NCI-H774 (cell line): Measurements from ENCODE around the gene CREBZF.
A peak's percentile ranks its signal among the peaks of the same experiment; 100 is the strongest.

Experiments used
- DNase-seq: peaks from one replicate; lab custom pipeline; 2025; lab: John Stamatoyannopoulos, UW

CREBZF gene, protein sequence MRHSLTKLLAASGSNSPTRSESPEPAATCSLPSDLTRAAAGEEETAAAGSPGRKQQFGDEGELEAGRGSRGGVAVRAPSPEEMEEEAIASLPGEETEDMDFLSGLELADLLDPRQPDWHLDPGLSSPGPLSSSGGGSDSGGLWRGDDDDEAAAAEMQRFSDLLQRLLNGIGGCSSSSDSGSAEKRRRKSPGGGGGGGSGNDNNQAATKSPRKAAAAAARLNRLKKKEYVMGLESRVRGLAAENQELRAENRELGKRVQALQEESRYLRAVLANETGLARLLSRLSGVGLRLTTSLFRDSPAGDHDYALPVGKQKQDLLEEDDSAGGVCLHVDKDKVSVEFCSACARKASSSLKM

DNA sequence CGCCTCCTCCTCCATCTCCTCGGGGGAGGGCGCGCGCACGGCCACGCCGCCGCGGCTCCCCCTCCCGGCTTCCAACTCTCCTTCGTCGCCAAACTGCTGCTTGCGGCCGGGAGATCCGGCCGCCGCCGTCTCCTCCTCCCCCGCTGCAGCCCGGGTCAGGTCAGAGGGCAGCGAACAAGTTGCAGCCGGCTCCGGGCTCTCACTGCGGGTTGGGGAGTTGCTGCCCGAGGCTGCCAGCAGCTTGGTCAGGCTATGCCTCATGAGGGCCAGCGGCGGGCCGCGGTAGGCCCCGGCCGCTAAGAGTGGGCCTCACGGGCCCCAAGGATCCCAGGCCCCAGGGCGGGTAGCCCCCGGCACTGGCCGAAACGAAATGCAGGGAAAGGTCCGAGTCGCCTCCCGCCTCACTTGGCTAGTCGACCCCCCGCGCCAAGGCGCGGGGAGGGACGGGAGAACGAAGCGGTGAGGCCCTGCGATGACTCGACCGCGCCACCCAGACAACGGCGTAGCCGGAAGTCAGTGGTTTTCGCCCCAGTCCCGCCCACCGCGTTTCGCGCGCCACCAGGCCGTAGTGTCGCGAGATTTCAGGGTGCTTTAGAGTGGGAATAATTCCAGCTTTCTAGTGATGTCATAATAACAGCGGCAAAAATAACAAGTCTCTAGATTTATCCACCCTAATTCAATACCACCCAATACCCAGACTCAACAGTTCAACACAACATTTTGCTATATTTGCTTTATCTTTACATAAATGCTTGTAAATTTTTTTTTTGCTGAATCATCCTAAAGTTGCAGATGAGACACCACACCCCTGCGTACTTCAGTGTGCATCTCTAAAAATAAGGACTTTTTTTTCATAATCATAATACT, at the start of gene CREBZF:
TSS of gene CREBZF (minus strand) at position 515 of the 867 bp plus-strand sequence. CDS start at position 261, 254 bp downstream.
- peak; percentile 96 for DNase-seq

DNA sequence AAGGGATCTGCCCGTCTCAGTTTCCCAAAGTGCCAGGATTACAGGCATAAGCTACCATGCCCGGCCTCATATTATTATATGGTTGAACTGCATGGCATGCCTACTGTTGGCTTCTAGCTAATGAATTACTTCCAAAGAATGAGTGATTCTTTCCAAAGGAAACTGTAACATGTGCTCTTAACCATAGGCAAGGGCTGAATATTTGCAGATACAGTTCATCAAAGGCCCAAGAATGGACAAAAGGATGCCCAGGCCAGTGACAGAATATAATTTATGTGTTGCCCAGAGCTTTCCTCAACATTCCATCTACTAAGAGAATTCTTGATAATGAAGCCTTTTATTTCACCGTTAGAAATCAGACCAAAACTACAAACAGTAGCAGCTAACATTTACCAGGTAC, 48.0 kb upstream of the CREBZF start:
- DNase-seq, result no peak

DNA sequence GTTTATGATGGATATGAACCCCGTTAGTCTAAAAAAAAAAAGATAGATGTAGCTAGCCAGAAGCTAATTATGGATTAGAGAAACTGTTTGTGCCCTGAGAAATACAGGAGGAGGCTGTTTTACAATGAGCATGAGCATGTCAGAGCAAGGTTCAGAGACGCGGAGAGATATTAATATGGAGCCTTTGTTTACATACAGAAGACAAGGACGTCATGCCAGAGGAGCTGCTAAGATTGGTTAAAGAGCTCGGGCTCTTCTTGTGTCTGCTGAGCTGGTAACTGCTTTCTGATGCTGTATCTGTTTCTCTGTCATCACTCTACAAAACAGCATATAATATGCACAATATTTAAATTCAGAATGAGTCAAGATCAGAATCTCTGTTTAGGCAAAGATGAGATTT, 46.0 kb upstream of the CREBZF start:
- DNase-seq, result no peak

- no peak for DNase-seq
Measured at GRCh38 chr11:85709941-85710702, 45.2 kb upstream of the CREBZF start.

DNA sequence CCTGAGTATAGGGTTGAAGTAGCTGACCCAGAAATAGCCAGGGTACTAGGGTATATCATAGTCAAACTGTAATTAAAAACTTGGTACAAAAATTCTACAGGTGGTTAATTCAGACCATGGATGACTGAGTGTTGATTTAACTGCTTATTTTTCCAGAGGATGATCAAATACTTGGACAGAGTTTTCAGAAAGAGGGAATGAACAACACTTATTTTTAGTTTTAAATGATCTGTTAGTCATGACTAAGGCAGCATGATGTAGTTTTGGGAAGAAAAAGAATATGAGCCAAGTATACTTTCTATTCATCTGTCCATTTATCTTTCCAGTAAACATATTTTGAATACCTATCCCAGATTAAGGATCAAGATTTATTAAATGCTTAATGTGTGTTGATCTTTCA, 40.9 kb upstream of the CREBZF start:
- DNase-seq, result no peak

DNA sequence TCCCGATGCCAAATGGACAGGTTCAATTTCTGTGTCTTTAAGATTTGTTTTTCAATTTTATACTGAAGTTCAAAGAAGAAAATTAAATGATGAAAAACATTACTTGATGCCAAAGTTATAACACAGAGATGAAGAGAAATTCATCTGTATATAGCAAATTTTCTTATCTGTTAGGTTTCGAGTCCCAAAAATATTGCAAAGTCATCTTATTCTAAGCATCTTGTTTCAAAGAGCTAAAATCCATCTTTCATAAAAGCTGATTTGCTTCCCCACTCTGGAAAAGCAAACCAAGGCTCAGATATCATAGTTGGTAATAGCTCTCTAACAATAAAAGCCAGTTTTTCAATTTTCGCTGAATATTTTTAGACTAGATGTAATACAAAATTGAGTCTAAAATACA, 40.0 kb upstream of the CREBZF start:
- no peak for DNase-seq

GRCh38 chr11:85699957-85700741, 35.2 kb upstream of the CREBZF start:
- DNase-seq, result no peak

DNA sequence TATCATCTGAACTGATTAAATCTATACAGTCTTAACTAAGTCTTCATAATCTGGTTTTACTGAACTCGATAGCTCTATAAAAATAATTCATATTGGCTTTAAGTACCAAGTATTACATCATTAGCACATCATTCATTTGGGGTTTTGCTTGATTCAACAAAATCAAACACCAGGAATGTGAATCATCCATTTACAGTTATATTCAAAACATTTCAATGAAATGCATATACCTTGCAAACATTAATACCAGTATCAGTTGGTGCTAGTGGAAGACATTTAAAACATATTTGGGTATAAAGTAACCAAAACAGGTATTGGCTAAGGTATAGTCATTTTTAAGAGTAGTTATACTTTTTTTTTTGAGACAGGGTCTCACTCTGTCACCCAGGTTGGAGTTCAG, 33.3 kb upstream of the CREBZF start:
- no peak for DNase-seq

GRCh38 chr11:85697747-85698146, 32.8 kb upstream of the CREBZF start:
- no peak for DNase-seq

DNA sequence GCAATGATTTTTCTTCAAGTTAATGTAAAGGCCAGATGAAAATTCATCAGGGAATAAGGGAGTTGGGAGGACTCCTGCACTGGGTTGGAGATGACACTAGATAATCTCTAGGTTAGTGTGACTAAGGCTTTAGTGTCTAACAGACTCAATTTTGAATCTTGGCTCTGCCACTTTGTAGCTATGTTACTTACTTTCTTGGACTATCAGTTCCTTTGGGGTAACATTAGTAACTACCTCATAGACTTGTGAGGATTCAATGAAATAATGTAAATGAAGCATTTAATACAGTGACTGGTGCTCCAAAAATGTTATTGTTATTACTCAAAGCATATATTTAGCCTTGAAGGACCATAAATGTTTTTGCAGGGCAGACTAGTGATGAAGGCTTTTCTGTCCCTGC, 30.6 kb upstream of the CREBZF start:
- no peak for DNase-seq

- peak; percentile 32 for DNase-seq
Measured at GRCh38 chr11:85694385-85694980, 29.6 kb upstream of the CREBZF start.

- peak; percentile 53 for DNase-seq
Measured at GRCh38 chr11:85685820-85686459, 21.0 kb upstream of the CREBZF start, which contains the start of gene CCDC89. Gene CCDC89, minus strand, starts transcription at chr11:85686195. Its CDS starts 65 bp downstream, at chr11:85686130.

DNA sequence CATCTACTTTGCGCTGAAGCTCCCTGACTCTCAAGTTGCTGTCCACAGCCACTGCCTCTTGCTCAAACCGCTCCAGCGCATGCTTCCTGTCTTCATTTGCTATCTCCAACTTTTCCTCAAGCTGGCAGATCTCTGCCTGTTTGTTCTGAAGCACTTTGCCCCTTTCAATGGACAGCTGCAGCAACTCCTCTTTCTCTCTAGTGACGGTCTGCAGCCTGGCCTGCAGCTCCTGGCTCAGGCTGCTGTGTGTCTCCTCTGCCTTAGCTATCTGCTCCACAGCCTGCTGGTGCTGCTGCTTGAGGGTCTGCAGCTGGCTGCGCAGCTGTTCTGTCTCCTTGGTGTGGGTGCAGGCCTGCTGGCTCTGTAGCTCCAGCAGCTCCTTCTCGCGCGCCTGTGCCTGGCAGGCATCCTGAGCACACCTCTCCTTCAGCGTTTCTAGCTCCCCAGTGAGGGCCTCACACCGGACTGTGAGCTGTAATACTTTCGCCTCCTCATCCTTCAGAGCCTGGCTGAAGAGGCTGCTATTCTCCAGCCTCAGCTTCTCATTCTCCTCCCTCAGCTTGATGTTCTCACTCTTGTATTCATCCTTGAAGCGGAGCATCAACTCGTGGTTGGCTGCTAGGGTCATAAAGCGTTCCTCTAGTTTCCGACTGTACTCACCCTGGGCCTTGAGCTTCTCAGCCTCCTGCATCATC, 20.3 kb upstream of the CREBZF start:
- DNase-seq, result no peak

DNA sequence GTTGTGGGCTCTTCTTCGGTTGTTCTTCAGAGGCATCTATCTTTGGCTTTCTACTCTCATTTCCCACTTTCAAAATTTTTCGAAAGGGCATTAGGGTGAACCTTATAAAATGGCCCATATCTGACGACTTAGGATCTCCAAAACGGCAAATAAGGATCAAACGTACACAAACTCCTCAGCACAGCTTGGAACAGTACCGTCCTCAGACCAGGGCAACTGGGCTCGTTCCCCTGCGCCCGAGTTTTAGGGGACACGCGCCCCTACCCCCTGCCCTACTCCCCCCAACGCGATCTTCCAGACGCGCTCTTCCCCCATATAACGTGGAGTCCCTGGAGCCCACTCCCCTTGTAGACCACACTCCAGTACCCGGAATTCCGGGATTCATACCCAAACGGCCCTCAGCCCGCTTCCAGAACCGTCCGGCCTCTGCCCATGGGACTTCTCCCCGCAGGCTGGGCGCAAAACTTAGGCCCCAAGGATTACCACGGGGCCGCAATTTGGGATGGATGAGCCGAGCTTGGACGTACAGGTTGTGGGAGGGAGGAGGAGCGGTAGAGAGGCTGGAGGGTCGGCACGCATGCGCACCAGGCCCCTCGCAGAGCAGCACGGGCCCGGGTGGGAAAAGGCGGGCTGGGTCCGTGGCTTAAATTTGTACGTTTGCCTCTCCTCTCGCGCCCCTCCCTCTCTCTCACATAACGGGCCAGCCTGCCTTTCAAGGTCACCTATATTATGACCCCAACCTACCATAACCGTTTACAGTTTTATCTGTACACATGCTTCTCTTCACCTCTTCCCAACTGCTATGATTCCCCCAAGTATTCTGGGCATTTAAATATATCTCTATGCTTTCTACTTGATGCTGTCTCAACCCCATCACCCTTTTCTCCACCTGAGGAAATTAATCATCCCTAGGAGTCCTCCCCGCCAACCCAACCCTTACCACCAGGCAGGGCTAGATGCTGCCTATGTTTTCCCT, 17.7 kb upstream of the CREBZF start:
- DNase-seq, result no peak

- no peak for DNase-seq
Measured at GRCh38 chr11:85680897-85681296, 16.0 kb upstream of the CREBZF start.

DNA sequence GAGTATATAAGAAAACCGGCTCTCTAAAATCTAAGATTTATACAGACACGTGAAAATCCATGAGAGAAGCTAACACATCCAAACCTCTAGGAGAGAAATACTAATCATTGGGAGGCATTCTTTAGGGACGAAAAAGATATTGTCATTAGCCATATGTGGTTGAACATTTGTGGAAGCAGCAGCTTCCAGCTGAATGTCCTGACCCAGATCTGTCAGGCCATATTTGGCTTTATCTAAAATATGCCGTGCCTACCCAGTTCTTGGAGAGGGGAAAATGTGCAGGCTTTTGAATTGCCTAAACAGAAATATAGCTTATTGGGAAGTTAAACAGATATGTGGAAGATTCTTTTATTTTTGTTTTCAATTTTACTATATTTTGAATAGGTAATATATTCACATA, 14.6 kb upstream of the CREBZF start:
- DNase-seq, result no peak

- no peak for DNase-seq
Measured at GRCh38 chr11:85673393-85673792, 8.5 kb upstream of the CREBZF start.

- no peak for DNase-seq
Measured at GRCh38 chr11:85672105-85672902, 7.4 kb upstream of the CREBZF start.
